ENCODE data around the gene KISS1R.

GRCh38 chr19:964116-964520, 47.0 kb downstream of the KISS1R start:
- TF ChIP-seq, protein P1, sequence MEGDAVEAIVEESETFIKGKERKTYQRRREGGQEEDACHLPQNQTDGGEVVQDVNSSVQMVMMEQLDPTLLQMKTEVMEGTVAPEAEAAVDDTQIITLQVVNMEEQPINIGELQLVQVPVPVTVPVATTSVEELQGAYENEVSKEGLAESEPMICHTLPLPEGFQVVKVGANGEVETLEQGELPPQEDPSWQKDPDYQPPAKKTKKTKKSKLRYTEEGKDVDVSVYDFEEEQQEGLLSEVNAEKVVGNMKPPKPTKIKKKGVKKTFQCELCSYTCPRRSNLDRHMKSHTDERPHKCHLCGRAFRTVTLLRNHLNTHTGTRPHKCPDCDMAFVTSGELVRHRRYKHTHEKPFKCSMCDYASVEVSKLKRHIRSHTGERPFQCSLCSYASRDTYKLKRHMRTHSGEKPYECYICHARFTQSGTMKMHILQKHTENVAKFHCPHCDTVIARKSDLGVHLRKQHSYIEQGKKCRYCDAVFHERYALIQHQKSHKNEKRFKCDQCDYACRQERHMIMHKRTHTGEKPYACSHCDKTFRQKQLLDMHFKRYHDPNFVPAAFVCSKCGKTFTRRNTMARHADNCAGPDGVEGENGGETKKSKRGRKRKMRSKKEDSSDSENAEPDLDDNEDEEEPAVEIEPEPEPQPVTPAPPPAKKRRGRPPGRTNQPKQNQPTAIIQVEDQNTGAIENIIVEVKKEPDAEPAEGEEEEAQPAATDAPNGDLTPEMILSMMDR (IDR thresholded peaks at IDR 0.05): no peak
- TF ChIP-seq POLR2A (IDR thresholded peaks at IDR 0.05): no peak
